Stimulated activated CD4-positive, alpha-beta T cell treated with anti-CD3 and anti-CD28 coated beads, Interleukin-1b, Interleukin-23, amount 100 ng/mL, for 1 hour (primary cell): ENCODE results near the gene TPD52L1.
"Not testable (repeated sequence)": the region's sequence is repeated elsewhere in the genome, so short reads cannot be mapped to it uniquely, and the experiment has no call there.

Experiments
- DNase-seq, 2 donors: peaks; one replicate each; pipeline ENCODE4 v3.0.0-alpha.2; 2020; ENCODE audit warnings: low read depth in 2 of 2

Gene TPD52L1

DNA sequence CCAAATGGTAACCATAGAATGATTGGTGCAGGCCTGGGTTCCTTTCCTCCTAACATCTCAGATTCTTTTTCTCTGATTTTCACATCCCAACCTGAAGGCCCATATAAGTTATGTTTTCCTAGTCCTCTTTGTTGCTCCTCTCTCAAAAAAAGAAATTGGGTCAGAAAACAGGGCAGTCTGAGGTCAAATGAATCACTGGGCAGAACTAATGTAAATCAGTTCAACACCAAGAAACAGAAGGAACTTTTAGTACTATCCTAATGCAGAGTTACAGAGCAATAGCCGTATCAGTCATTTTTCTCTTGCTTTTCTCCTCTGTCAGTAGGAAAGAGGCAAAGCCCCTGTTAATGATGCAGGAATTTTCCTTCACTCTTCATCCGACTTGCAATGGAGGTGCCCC is 11.0 kb upstream of the TPD52L1 start:
- DNase-seq, result no peak

DNA sequence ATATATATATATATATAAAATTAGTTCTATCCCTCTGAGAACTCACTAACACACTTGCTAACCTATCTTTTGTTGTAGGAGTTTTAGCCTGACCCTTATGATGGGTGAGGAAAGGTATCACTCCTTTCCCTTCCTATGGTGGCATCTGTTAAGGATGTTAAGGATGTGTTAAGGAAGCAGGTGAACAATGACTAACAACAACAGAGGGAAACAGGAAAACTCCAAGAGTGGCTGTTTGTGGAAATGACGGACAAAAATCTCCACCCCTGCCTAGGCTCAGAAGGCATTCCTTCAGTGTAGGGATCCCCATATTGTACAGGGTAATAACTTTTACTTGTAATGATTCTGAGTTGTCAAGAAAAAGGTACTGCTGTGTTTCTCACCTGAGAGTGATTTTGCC is 8.8 kb upstream of the TPD52L1 start:
- no peak for DNase-seq

DNA sequence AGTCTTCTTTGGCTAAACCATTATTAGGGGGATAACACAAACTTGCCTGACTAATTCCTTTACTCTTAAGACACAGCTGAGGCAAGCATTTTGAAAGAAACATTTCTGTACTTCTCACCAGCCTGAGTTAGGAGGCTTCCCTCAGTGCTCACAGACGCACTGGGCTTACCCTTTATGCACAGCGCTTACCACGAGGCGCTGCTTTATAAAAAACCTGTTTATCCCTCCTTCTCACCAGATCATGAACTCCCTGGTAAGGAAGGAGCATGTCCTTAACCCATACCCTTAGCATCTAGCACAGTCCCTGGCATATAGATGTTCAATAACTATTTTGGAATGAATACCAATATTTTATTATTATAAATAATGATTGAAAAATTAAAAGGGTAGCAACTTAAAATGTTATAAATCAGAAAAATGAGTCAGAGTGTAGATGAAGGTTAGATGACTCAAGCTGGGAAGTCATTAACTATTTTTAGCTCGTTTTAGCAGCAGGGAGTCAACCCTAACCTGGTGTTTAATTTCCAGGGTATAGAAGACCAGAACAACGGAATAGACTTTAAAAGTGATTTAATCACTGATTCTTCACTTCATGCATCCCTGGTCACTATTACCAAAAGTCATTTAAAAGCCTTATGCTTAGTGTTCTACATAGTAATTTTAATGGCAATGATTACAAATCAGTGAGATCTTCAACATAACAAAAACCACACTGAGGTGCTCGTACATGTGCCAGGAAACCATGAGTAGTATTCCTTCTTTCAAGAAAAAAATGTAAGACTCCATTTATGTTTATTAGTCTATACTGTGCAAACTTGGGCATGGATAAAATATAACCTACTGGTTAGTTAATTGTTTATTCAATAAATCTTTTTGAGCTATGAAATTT is 4.1 kb upstream of the TPD52L1 start:
- no peak for DNase-seq

DNA sequence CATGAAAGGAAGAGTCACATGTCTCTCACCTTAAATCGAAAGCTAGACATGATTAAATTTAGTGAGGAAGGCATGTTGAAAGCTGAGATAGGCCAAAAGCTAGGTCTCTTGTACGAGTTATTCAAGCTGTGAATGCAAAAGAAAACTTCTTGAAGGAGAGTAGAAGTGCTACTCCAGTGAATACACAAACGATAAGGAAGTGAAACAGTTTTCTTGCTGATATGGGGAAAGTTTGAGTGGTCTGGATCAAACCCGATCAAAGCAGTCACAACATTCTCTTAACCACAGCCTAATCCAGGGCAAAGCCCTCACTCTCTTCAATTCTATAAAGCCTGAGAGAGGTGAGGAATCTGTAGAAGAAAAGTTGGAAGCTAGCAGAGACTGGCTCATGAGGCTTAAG is 1.9 kb upstream of the TPD52L1 start:
- no peak for DNase-seq

DNA sequence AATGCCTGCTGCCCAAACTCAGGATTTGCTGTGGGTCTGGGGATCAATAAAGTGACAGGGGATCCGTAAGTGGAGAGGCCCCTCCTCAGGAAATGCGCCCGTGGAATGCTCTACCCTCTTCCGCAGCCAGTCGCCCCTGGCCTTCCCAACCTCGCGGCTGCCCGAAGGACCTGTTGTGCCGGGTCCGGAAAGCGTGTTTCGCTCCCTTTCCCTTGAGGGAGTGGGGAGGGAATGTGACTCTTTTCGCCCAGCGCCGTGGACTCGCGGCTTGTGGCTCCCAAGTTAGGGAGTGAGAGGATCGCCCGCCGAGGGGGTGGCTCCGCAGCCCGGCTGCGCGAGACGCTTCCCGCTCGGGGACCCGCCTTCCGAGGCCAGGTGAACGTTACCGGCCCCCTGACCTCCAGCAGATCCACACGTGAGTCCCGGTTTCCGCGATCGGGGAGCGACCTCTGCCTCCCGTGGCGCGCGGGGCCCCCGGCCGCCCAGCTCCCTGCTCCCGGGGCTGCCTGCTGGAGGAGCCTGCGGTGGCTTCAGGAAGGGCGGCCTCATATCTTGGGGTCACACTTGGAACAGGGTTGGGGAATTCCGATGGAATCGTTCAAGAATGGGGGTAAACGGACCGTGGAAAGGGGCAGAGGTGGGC is 666 bp downstream of the TPD52L1 start:
- DNase-seq, result no peak

DNA sequence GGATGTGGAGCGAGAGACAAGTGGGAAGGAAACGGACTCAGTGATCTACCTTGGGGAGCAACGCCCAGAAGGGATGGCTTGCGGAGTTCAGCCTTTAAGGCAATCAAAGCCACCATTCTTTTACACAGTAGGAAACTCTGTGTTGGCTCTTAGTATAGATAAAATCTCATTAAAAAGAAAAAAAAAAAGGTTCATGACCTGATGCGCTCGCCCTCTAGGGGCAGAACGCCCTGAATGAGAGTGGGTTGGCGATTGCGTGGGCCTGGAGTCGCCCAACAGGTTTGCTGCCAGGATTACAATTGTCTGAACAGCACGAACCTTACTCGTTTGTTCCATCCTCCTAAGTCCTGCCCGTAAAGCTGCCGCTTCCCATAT is 1.2 kb downstream of the TPD52L1 start:
- no peak for DNase-seq

DNA sequence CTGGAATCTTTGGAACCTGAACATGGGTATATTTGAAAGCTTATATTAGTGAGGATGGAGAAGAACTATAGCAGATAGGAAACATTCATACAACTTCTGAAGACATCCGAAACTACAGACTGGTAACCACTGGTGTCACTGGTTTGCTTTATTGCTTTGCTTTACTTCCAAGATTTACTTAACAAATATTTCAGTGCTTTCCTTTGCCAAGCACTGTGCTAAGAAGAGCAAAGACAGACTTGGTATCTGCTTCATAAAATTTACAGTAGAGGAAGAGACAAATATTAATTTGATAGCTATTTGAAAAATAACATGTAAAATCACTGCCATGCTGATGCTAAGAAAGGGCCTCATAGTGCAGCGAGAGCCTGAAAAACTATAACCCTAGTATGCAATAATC is 1.8 kb downstream of the TPD52L1 start:
- DNase-seq, result no peak

DNA sequence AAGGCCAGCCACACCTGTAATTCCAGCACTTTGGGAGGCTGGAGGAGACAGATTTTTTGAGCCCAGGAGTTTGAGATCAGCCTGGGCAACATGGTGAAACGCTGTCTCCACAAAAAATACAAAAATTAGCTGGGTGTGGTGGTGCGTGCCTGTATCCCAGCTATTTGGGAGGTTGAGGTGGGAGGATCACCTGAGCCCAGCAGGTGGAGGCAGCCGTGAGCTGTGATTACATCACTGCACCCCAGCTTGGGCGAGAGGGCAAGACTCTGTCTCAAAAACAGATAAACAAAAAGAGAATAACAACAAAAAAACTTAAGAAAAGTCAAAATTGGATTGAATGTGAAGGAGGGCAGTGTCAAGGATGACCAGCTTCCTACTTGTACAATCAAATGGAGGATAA is 2.9 kb downstream of the TPD52L1 start:
- no peak for DNase-seq

DNA sequence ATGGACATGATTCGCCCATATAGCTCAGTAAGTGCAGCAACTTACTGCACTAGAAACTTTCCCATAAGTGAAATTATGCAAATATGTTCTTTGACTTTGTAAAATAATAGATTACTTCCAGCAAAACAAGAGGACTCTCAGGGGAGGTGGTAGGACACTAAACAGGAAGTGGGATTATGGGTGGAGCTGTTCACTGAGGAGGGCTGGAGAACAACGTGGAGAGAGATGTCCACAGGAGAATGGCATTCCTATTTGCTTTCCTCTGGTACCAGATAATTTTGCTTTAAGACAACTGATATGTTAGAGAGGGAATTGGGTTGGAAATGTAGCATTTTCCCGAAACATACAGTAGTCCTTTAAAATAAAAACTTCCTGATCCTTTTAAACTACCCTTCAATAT is 3.7 kb downstream of the TPD52L1 start:
- no peak for DNase-seq

DNA sequence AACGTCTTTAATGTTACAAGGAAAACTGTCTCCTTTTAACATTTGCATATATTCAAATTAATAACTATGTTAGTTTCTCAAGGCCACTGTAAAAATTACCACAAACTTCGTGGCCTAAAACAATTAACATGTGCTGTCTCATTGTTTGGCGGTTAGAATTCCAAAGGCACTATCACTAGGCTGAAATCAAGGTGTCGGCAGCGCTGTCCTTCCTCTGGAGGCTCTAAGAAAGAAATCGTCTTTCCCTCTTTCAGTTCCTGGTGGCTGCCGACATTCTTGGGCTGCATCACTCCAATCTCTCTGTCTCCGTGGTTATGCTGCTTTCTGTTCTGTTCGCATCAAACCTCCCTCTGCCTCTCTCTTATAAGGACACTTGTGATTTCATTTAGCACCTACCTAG is 4.2 kb downstream of the TPD52L1 start:
- DNase-seq, result no peak

DNA sequence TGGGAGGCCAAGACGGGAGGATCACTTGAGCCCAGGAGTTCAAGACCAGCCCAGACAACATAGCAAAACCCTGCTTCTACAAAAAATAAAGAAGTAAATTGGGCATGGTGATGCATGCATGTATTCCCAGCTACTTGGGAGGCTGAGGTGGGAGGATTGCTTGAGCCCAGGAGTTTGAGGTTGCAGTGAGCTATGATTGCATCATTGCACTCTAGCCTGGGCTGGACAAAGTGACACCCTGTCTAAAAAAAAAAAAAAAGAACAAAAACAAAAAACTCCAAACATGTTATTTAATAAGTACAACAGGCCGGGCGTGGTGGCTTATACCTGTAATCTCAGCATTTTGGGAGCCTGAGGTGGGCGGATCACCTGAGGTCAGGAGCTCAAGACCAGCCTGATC is 9.8 kb downstream of the TPD52L1 start:
- DNase-seq, result not testable (repeated sequence)

DNA sequence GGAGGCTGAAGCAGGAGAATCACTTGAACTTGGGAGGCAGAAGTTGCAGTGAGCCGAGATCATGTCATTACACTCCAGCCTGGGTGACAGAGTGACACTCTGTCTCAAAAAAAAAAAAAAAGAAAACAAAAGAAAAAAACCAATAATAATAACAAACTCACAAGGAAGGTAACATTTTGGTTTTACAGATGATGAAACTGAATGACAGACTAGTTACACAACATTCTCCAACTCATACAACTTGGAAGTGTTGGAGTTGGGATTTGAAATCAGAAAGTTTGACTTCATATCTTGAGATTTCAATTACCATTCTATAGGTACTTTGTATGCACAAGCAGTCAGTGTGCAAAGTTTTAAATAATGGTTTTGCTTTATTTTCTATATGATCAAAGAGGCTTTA is 10.2 kb downstream of the TPD52L1 start:
- no peak for DNase-seq

DNA sequence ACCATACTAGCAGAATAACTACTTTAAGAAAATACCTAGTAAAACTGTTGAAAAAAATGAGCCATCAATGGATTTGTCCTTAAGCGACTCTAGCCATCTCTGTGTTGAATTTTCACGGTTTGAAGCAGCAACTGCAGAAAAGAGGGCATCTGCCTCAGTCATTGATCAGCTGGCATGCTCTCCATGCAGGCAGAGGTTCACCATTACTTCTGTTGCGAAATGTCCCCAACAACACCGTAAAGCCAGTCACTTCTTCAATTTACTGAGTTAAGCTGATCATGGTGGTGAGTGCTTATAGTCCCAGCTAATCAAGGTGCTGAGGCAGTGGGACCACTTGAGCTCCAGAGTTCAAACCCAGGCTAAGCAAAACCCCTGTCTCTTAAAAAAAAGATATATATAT is 11.1 kb downstream of the TPD52L1 start:
- DNase-seq, result no peak

DNA sequence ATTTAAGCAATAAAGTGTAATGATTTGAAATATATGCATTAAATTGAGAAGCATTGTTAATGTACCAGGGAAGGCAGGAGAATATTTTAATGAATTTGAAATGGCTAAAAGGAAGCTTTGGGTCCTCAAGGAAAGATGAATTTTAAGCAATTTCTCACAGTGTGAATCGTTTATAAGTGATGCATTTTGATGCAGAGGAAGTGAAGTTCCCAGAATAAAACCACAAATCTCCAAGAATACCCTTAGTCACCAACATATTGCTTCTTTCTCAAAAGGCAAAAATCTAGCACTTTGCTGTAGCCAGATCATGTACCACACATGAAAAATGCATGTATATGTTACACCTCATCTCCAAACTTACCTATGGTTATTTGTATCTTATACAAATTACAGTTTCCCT is 11.7 kb downstream of the TPD52L1 start:
- DNase-seq, result no peak

DNA sequence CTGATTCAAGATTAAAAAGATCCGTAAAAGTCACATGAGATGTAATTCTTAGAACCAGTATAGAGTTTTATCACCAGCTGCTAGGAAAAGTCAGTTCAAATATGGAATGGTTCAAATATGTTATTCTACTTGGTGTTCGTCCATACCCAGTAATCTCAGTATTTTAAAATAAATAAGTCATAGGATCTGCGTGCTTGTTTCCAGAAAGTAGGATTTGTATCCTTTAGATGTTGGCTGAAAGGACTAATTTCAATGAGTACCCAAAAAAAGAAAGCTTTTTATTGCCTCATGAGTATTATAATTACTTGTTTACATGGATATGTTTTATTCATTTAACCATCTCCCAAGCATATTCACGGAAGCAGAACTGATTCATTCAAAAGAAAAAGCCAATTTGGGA is 12.2 kb downstream of the TPD52L1 start:
- no peak for DNase-seq

DNA sequence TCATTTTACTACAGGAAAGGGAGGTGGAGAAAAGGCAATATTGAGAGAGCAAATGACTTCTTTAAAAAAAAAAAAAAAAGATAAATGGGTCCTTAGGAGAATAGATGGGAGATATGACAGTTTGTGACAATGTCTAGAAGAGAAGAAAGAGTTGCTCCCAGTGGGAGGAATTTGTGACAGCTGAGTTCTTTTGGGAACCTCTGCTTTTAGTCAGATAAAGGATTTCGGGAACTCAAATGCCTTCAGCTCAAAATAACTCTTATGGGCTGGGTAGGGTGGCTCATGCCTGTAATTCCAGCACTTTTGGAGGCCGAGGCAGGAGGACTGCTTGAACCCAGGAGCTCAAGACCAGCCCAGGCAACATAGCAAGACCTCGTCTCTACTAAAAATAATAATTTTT is 13.1 kb downstream of the TPD52L1 start:
- no peak for DNase-seq

DNA sequence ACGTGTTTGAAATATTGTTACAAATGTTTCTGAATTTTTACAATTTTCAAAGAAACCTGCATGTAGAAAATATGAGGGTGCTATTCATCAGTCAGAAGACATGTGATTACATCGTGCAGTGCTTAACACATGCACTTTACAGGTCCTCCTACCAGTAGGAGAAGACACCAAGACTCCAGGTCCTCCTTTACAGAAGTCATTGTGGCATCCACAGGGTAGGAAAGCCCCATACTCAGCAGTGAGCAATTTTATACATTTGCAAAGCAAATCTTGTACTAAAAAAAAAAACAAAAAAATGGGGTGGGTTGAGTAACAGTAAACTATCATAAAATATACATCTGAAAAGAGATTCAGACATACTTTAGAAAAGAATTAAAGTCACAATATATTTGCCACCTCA is 14.0 kb downstream of the TPD52L1 start:
- no peak for DNase-seq

DNA sequence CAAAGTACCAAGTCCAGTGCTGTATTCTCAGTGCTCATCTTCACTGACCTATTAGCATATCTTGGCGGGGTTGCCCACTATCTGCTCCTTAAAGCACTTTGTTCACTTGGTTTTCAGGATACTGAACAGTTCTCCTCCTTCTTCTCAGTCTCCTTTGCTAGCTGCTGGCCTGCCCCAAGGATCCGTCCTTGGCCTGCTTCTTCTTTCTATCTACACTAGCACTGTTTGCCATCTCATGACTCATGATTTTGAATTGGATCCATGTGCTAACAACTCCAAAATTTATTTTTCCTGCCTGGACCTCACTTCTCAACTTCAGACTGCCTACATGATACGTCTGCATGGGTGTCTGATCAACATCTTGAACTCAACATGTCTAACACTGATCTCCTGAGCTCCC is 15.5 kb downstream of the TPD52L1 start:
- no peak for DNase-seq

DNA sequence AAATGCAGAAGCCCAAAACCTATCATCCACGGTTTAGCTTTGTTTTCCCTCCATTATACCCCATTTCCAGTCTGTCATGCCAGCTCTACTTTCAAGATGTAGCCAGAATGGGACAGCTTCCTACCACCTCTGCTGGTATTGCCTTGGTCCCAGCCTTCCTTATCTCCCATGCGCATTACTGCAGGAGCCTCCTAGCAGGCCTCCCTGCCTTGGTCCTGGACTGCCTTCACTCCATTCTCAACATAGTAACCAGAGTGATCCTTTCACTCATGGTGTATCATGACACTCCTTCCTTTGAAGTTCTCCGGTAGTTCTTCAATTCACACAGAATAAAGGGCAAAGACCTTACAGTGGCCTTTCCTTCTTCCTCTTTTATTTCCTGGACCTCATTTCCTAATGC is 15.9 kb downstream of the TPD52L1 start:
- no peak for DNase-seq

DNA sequence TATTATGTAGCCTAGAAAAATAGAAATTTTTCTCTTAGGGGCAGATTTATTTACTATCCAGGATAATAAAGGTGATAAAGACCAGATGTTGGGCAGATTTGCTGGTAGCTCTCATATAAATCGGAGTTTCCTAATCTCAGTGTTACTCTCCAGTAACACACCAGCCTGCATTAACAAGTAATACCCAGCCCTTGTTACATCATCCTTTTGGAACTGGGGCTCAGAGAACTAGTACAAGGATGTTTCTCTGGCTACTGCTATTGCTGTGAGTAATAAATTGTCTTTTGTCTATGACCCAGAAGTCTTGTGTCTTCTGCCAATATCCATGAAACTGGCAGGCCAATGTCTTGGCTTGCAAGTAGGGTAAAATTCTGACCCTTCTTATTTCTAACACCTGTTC is 16.8 kb downstream of the TPD52L1 start:
- DNase-seq, result no peak

DNA sequence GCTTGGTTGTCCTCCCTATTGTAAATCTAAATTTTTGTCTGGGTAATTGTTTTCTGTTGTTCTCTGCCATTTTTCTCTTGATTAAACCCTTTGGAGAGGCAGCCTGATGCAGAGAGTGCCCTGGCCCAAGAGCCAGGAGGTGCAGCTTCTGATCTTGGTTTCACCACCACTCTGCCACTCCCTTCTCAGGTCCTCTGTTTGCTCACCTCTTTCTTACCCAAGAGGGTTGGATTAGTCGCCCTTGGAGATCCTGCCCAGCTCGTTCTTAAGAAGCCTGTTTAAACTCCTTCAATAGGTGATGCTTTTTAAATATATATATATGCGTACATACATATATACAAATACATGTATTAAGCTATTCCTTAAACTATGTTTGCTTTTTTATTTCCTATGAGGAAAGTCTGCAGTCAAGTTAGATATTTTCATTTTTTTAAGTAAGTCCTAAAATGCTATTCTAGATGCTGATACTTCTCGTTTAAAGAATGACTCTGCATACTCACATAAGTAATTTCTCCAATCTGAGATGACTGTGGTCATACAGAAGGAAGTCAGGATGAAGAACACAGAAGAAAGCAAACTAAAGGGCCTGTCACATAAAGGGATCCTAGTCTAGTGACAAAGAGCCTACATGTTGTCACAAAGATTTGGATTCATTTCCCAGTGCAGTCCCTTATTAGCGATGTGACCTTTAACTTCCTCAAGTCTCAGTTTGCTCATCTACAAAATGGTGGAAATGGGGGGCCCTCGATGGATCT is 19.9 kb downstream of the TPD52L1 start:
- no peak for DNase-seq

DNA sequence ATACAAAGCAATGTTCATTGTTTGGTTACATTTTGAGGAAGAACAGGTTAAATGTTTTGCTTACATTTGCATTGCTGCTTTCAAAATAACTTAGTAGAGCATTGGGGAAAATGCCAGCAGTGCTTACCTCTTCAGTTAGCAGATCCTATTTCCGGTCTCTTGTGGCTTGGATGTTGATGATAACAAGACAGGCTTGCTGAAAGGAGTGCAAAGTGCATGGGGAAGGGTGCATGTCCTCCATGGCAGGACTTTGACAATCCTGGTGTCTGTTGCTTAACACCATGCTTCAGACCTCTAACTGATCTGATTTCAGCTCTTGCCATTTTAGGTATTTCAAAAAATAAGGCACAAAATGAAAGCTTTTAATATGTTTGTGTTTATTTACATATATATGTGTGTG is 21.1 kb downstream of the TPD52L1 start:
- no peak for DNase-seq

DNA sequence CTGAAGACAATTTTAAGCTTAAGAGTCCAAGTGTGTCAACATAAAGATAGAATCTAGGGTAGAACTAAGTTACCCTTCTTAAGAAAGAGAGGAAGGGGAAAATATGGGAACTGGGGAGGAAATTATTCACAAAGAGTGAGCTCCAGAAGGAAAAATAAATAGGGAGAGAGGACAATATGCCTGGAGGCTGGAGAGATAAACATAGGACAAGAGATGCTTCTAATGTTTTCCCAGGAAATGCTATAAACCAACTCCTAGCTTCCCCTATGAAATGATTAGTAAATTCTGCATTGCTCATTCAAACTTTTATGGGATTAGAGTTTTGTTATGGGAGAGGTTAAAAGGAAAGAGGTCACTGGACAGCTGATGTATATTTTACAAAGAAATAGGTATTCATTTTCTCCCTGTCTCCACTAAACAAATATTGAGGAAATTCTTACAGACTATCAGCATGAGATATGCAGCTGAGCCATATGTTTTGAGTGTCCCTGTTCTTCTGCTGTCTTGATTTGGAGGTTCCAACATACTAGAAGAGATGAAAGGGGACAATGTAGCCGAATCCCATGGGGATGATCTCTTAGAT is 22.0 kb downstream of the TPD52L1 start:
- no peak for DNase-seq
